GM12878 (cell line): Measurements from ENCODE around the gene IL26. TPM values are rescaled to one million over a fixed set of nuclear protein-coding genes. Genes with fewer than 3 reads are reported as not detected.
"Not testable (repeated sequence)": the region's sequence is repeated elsewhere in the genome, so short reads cannot be mapped to it uniquely, and the experiment has no call there.

Experiments used
- ATAC-seq: fragments of 200-7000 bp; cut with Tn5 transposase; 3 replicates; pipeline ENCODE4 v1.9.1; 2020; ENCODE audit warnings: mild to moderate bottlenecking, moderate library complexity
- BruUV-seq: library from RNA; stranded (reverse); fragments of 400-500 nt; replicated peaks from 2 replicates; lab custom pipeline; 2021; lab: Mats Ljungman, UMichigan
- CTCF ChIA-PET: fragments of 300-600 bp; sonication (Branson Sonifier 250); formaldehyde crosslinking; extraction: SDS; loops from one replicate; lab custom pipeline; 2021; ENCODE audit warnings: inconsistent platforms; lab: Yijun Ruan, JAX
- POLR2A ChIA-PET: fragments of 350-600 bp; formaldehyde crosslinking; extraction: SDS; loops from one replicate; lab custom pipeline; 2021; ENCODE audit warnings: inconsistent platforms; lab: Charles Lee
- RAD21 ChIA-PET: fragments of 300-600 bp; sonication (Branson Sonifier 250); formaldehyde crosslinking; loops from one replicate; lab custom pipeline; 2023; ENCODE audit warnings: antibody characterized with exemption; ENCODE audit not compliant: unreplicated experiment; lab: Charles Lee
- SMC1A ChIA-PET: fragments of 300-600 bp; sonication (Branson Sonifier 250); formaldehyde crosslinking; loops from one replicate; lab custom pipeline; 2023; ENCODE audit not compliant: unreplicated experiment, uncharacterized antibody; lab: Charles Lee
- DNase-seq: peaks from one replicate; pipeline ENCODE4 v3.0.0-alpha.2; 2011; ENCODE audit warnings: low read depth, low spot score
- FAIRE-seq: peaks from 3 replicates; lab custom pipeline; 2011; peaks lifted over from hg19 to GRCh38; lab: Jason Lieb, UNC
- H2AFZ ChIP-seq: 2 replicates; pipeline ENCODE4 v1.6.0; 2011; ENCODE audit warnings: low read depth, low read length, control low read depth; ENCODE audit not compliant: control insufficient read depth
- H3K27ac ChIP-seq: 2 replicates; pipeline ENCODE4 v1.5.1; 2011; ENCODE audit warnings: control low read depth; ENCODE audit not compliant: control insufficient read depth, insufficient read depth
- H3K27me3 ChIP-seq, 2 experiments: replicated peaks in 1 of 2; 2 replicates each; pipeline versions ENCODE4 v1.6.0 to v1.6.1; 2011; ENCODE audit warnings: low read length in 1 of 2; ENCODE audit not compliant: control insufficient read depth in 2 of 2, insufficient read depth in 2 of 2
- H3K36me3 ChIP-seq, 2 experiments: 2 replicates each; pipeline ENCODE4 v1.5.1; 2011; ENCODE audit warnings: low read length in 1 of 2; ENCODE audit not compliant: control insufficient read depth in 2 of 2, insufficient read depth in 2 of 2
- H3K4me1 ChIP-seq: 2 replicates; pipeline ENCODE4 v1.6.1; 2011; ENCODE audit warnings: mild to moderate bottlenecking, low read length, moderate library complexity, mixed read lengths; ENCODE audit not compliant: control insufficient read depth, insufficient read depth
- H3K4me2 ChIP-seq: 2 replicates; pipeline ENCODE4 v1.6.0; 2011; ENCODE audit warnings: control low read depth; ENCODE audit not compliant: control insufficient read depth, insufficient read depth
- H3K4me3 ChIP-seq: fragments of 200-600 bp; sonication (generic); 2 replicates; pipeline ENCODE4 v1.5.1; 2016
- H3K79me2 ChIP-seq: 2 replicates; pipeline ENCODE4 v1.6.0; 2011; ENCODE audit warnings: low read length; ENCODE audit not compliant: control insufficient read depth, insufficient read depth
- H3K9ac ChIP-seq: 2 replicates; pipeline ENCODE4 v1.8.0; 2011; ENCODE audit warnings: low read length, control low read depth, mixed read lengths; ENCODE audit not compliant: control insufficient read depth, insufficient read depth
- H3K9me3 ChIP-seq: replicated peaks from 3 replicates; pipeline ENCODE4 v1.5.1; 2011; ENCODE audit warnings: mild to moderate bottlenecking, low read length; ENCODE audit not compliant: control insufficient read depth, insufficient read depth
- H4K20me1 ChIP-seq: 2 replicates; pipeline ENCODE4 v1.6.0; 2011; ENCODE audit not compliant: control insufficient read depth, insufficient read depth
- EGR1 ChIP-seq, 2 experiments: IDR thresholded peaks; 1 replicate in 1 of 2; 2 replicates in 1 of 2; pipeline ENCODE4 v1.6.1; 2011 to 2012; ENCODE audit warnings: low read depth in 2 of 2, low read length in 2 of 2, borderline replicate concordance in 1 of 2, mild to moderate bottlenecking in 1 of 2, moderate library complexity in 1 of 2
- GATAD2B ChIP-seq: fragments of 450-650 bp; conservative IDR thresholded peaks from 2 replicates; pipeline ENCODE4 v1.6.1; 2017; ENCODE audit warnings: low read depth, mild to moderate bottlenecking, moderate library complexity
- HDAC2 ChIP-seq: fragments of 200-600 bp; sonication (generic); IDR thresholded peaks from 2 replicates; pipeline ENCODE4 v1.6.1; 2017
- IRF5 ChIP-seq: fragments of 450-650 bp; IDR thresholded peaks from 2 replicates; pipeline ENCODE4 v1.6.1; 2017; ENCODE audit warnings: borderline replicate concordance
- POLR2AphosphoS2 ChIP-seq: IDR thresholded peaks from 2 replicates; pipeline ENCODE4 v1.6.1; 2011; ENCODE audit warnings: low read depth, mild to moderate bottlenecking, low read length, improper control_type of control experiment, moderate library complexity
- RUNX3 ChIP-seq: IDR thresholded peaks from 2 replicates; pipeline ENCODE4 v1.6.1; 2012; ENCODE audit warnings: low read length, inconsistent platforms
- SMAD5 ChIP-seq: IDR thresholded peaks from 2 replicates; pipeline ENCODE4 v1.6.1; 2016; ENCODE audit warnings: antibody characterized with exemption, low read depth
- SMARCA5 ChIP-seq: fragments of 450-650 bp; IDR thresholded peaks from 2 replicates; pipeline ENCODE4 v1.6.1; 2017; ENCODE audit warnings: mild to moderate bottlenecking
- USF2 ChIP-seq: IDR thresholded peaks from 2 replicates; pipeline ENCODE4 v1.6.1; 2011; ENCODE audit warnings: low read depth, low read length, improper control_type of control experiment, borderline replicate concordance
- ZNF217 ChIP-seq: fragments of 450-650 bp; IDR thresholded peaks from 2 replicates; pipeline ENCODE4 v1.6.1; 2017; ENCODE audit warnings: antibody characterized with exemption, mild to moderate bottlenecking
- ZNF274 ChIP-seq: IDR thresholded peaks from one replicate; pipeline ENCODE4 v1.8.0; 2011; ENCODE audit not compliant: insufficient read length, insufficient read depth
- WGBS: methylation state at CpG from one replicate; pipeline ENCODE4 v1.1.6; 2016; ENCODE audit warnings: low lambda C conversion rate; ENCODE audit not compliant: insufficient replicate concordance, insufficient coverage; ENCODE audit errors: missing lambda C conversion rate; 5-methylcytosine and 5-hydroxymethylcytosine counted together
- in situ Hi-C: fragments of 300-500 bp; cut with MboI; formaldehyde crosslinking; loops from 9 replicates; pipeline ENCODE4 v1.14.3; 2018; ENCODE audit warnings: mixed read lengths
- intact Hi-C: fragments of 100-400 bp; cut with micrococcal nuclease; formaldehyde crosslinking; loops from one replicate; pipeline ENCODE4 v1.14.2; 2022; ENCODE audit not compliant: unreplicated experiment
- polyA plus RNA-seq, 11 experiments: library from polyadenylated mRNA; depleted of rRNA in 4 of 11; unstranded in 6 of 11; stranded (reverse) in 5 of 11; fragments of >200 nt; fragmentation: Nextera tagmentation in 4 of 11; fragmentation: Illumina TruSeq in 1 of 11; extraction: Ambion mirVana in 4 of 11; extraction: Trizol in 1 of 11; gene quantifications; 1 replicate in 1 of 11; 2 replicates in 10 of 11; pipeline versions ENCODE4 v1.2.1 to v1.2.3, GENCODE V29; 2011 to 2016; ENCODE audit warnings: inconsistent platforms in 2 of 11, missing spikeins in 2 of 11, low read depth in 1 of 11
- total RNA-seq, 4 experiments: library from RNA; depleted of rRNA in 3 of 4; stranded (reverse); fragments of >200 nt in 3 of 4; fragmentation: Illumina TruSeq in 1 of 4; extraction: Trizol in 1 of 4; gene quantifications; 2 replicates each; pipeline versions ENCODE4 v1.2.1 to v1.2.3, GENCODE V29; 2013 to 2021
- TF ChIP-seq, protein P1 (sequence below), 3 experiments: IDR thresholded peaks in 2 of 3; conservative IDR thresholded peaks in 1 of 3; 2 replicates each; pipeline ENCODE4 v1.5.1; 2011; ENCODE audit warnings: low read depth in 3 of 3, low read length in 3 of 3, mild to moderate bottlenecking in 3 of 3, control low read depth in 2 of 3, moderate library complexity in 2 of 3, inconsistent platforms in 1 of 3, mixed read lengths in 1 of 3; ENCODE audit not compliant: control insufficient read depth in 2 of 3, insufficient read depth in 1 of 3; ENCODE audit errors: extremely low read depth in 1 of 3

Gene IL26
- total and polyA plus RNA-seq, 10 of the 15 experiments (the other 5 are each of a cell fraction or from before 2014, with no cell fraction given) = not detected

DNA sequence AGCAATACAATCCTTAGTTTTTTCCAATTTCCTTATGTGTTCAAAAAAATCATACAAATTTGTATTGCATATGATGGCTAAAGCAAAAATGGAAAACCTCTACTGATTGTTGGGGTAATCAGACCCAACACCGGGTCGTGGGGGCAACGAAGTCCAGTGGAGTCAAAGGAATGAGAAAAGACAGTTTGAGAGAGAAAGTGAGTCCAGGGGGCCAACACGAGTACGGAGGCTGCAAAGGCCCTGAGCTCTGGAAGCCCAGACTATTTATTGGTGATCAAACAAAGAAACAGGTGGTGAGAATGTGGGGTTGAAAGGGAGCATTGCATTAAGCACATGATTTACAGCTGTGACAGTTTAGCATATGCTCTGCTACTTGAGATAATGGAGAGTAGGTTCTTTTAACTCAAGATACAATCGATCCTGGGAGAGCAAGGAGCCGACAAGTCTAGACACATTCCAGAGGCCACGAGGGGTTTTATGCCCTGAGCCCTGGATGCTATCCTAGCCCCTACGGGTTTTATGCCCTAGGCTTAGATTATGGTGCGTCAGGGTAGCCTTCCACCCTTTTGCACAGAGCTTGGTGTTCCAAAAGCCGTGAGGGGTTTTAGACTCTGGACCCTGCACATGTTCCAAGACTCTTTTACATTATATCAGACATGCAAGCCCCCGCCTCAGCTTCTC is 16.4 kb downstream of the IL26 start:
- BruUV-seq, H3K4me1 ChIP-seq, intact Hi-C loops, H3K27me3 ChIP-seq, POLR2A ChIA-PET, in situ Hi-C loops, H3K4me3 ChIP-seq, DNase-seq, H4K20me1 ChIP-seq, H2AFZ ChIP-seq, H3K4me2 ChIP-seq, ATAC-seq, H3K27ac ChIP-seq, RAD21 ChIA-PET, H3K9me3 ChIP-seq, H3K36me3 ChIP-seq, FAIRE-seq, H3K79me2 ChIP-seq, H3K9ac ChIP-seq: not testable (repeated sequence)
- ChIA-PET SMC1A (interaction anchor here (0.6 kb wide), 2 partner anchors 762 to 1299 kb away, joined by 3 read pairs; no protein-coding TSS in a partner anchor), CTCF (interaction anchor here (1.0 to 1.6 kb wide), 2 partner anchors 14 to 167 kb away, joined by 3 to 6 read pairs; no protein-coding TSS in a partner anchor)
- 54% methylated on average over 12 of the region's 12 CpGs for WGBS

GRCh38 chr12:68207276-68207675 is 18.3 kb downstream of the IL26 start:
- H3K36me3 ChIP-seq = no peaks in the 10 kb centered on the region
- no TSS peak for BruUV-seq
- no peak for ATAC-seq
- SMC1A ChIA-PET = no interaction called here
- no peak overlapping the region for H3K9ac ChIP-seq
- no peaks in the 10 kb centered on the region for H3K79me2 ChIP-seq
- no peak overlapping the region for H2AFZ ChIP-seq
- intact Hi-C loops = no loop called here
- no peak overlapping the region for H3K4me2 ChIP-seq
- CTCF ChIA-PET = interaction anchor here (2.7 kb wide), 1 partner anchor 167 kb away, joined by 7 read pairs; no protein-coding TSS in a partner anchor
- no peaks in the 10 kb centered on the region; a peak in 1 of 4 replicates for H3K27me3 ChIP-seq
- H3K4me1 ChIP-seq = no peaks in the 10 kb centered on the region
- H4K20me1 ChIP-seq = no peaks in the 10 kb centered on the region
- DNase-seq = no peak
- no peak overlapping the region for H3K27ac ChIP-seq
- RAD21 ChIA-PET = no interaction called here
- no peaks in the 10 kb centered on the region for H3K9me3 ChIP-seq
- no peak overlapping the region for H3K4me3 ChIP-seq
- in situ Hi-C loops = no loop called here
- POLR2A ChIA-PET = no interaction called here
- no peak for FAIRE-seq
- TF ChIP-seq SMARCA5 = no peak
- no peak for TF ChIP-seq SMAD5
- TF ChIP-seq POLR2AphosphoS2 = no peak
- TF ChIP-seq IRF5 = no peak
- no peak for TF ChIP-seq ZNF217
- TF ChIP-seq, protein P1, sequence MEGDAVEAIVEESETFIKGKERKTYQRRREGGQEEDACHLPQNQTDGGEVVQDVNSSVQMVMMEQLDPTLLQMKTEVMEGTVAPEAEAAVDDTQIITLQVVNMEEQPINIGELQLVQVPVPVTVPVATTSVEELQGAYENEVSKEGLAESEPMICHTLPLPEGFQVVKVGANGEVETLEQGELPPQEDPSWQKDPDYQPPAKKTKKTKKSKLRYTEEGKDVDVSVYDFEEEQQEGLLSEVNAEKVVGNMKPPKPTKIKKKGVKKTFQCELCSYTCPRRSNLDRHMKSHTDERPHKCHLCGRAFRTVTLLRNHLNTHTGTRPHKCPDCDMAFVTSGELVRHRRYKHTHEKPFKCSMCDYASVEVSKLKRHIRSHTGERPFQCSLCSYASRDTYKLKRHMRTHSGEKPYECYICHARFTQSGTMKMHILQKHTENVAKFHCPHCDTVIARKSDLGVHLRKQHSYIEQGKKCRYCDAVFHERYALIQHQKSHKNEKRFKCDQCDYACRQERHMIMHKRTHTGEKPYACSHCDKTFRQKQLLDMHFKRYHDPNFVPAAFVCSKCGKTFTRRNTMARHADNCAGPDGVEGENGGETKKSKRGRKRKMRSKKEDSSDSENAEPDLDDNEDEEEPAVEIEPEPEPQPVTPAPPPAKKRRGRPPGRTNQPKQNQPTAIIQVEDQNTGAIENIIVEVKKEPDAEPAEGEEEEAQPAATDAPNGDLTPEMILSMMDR (IDR thresholded peaks at IDR 0.05 in 2 of 3, conservative IDR thresholded peaks at IDR 0.05 in 1 of 3; ENCODE audit: control insufficient read depth in 2 of 3, extremely low read depth in 1 of 3, insufficient read depth in 1 of 3, low read depth in 3 of 3, low read length in 3 of 3) = no peak
- TF ChIP-seq EGR1 (IDR thresholded peaks at IDR 0.05; ENCODE audit: borderline replicate concordance in 1 of 2, low read depth in 2 of 2, low read length in 2 of 2) = no peak
- TF ChIP-seq RUNX3 = no peak
- no peak for TF ChIP-seq ZNF274
- no peak for TF ChIP-seq GATAD2B
- no peak for TF ChIP-seq USF2
- TF ChIP-seq HDAC2 = no peak
